IMR-90 (cell line): ENCODE measurements around the gene TIMM44. TPM values are rescaled to one million over a fixed set of nuclear protein-coding genes. Genes with fewer than 3 reads are reported as not detected.

Experiments
- polyA plus RNA-seq, 3 experiments: library from polyadenylated mRNA; depleted of rRNA; stranded (reverse); fragments of >200 nt; gene quantifications; 2 replicates each; pipeline ENCODE4 v1.2.3, GENCODE V29; 2012; ENCODE audit warnings: low replicate concordance in 1 of 3
- total RNA-seq: library from RNA; depleted of rRNA; stranded (reverse); fragments of >200 nt; gene quantifications from 2 replicates; pipeline ENCODE4 v1.2.3, GENCODE V29; 2012; rRNA removed

The TIMM44 gene
- total and polyA plus RNA-seq, 2 of the 4 experiments (the other 2 are of a cell fraction) = 37.6 to 52.3 TPM

Other genes starting within 250 kb of the TIMM44 start
- not detected in 2 replicates for gene FCER2, start 241.5 kb downstream of the TIMM44 start, total RNA-seq
- not detected in 2 replicates for gene FCER2, start 241.5 kb downstream of the TIMM44 start, polyA plus RNA-seq (2012; rRNA removed)
- not detected in 2 replicates for gene CLEC4G, start 211.6 kb downstream of the TIMM44 start, total RNA-seq
- not detected in 2 replicates for gene CLEC4G, start 211.6 kb downstream of the TIMM44 start, polyA plus RNA-seq (2012; rRNA removed)
- gene CD209, start 196.1 kb downstream of the TIMM44 start, total RNA-seq = not detected in 2 replicates
- gene CD209, start 196.1 kb downstream of the TIMM44 start, polyA plus RNA-seq (2012; rRNA removed) = not detected in 2 replicates
- gene CLEC4M, start 180.4 kb downstream of the TIMM44 start, total RNA-seq = not detected in 2 replicates
- not detected in 2 replicates for gene CLEC4M, start 180.4 kb downstream of the TIMM44 start, polyA plus RNA-seq (2012; rRNA removed)
- 12.7 and 15.0 TPM in 2 replicates for gene EVI5L, start 113.4 kb downstream of the TIMM44 start, total RNA-seq
- gene EVI5L, start 113.4 kb downstream of the TIMM44 start, polyA plus RNA-seq (2012; rRNA removed) = 14.6 and 15.0 TPM in 2 replicates
- gene PRR36, start 69.3 kb downstream of the TIMM44 start, total RNA-seq = not detected in 2 replicates
- gene PRR36, start 69.3 kb downstream of the TIMM44 start, polyA plus RNA-seq (2012; rRNA removed) = 0.02 and 0.06 TPM in 2 replicates
- 6.9 and 7.2 TPM in 2 replicates for gene LRRC8E, start 55.2 kb downstream of the TIMM44 start, total RNA-seq
- 6.4 and 6.9 TPM in 2 replicates for gene LRRC8E, start 55.2 kb downstream of the TIMM44 start, polyA plus RNA-seq (2012; rRNA removed)
- 3.9 and 4.1 TPM in 2 replicates for gene MAP2K7, start 39.8 kb downstream of the TIMM44 start, total RNA-seq
- 15.6 TPM in 2 replicates for gene MAP2K7, start 39.8 kb downstream of the TIMM44 start, polyA plus RNA-seq (2012; rRNA removed)
- not detected in 2 replicates for gene TGFBR3L, start 28.8 kb downstream of the TIMM44 start, total RNA-seq
- gene TGFBR3L, start 28.8 kb downstream of the TIMM44 start, polyA plus RNA-seq (2012; rRNA removed) = 0.94 and 2.2 TPM in 2 replicates
- 12.5 TPM in 2 replicates for gene SNAPC2, start 23.3 kb downstream of the TIMM44 start, total RNA-seq
- gene SNAPC2, start 23.3 kb downstream of the TIMM44 start, polyA plus RNA-seq (2012; rRNA removed) = 29.2 and 34.9 TPM in 2 replicates
- gene CTXN1, start 17.5 kb downstream of the TIMM44 start, total RNA-seq = 0.36 and 0.56 TPM in 2 replicates
- 7.4 and 12.8 TPM in 2 replicates for gene CTXN1, start 17.5 kb downstream of the TIMM44 start, polyA plus RNA-seq (2012; rRNA removed)
- gene ELAVL1, start 62.0 kb upstream of the TIMM44 start, total RNA-seq = 56.9 and 59.0 TPM in 2 replicates
- gene ELAVL1, start 62.0 kb upstream of the TIMM44 start, polyA plus RNA-seq (2012; rRNA removed) = 51.3 and 55.6 TPM in 2 replicates
- not detected in 2 replicates for gene CCL25, start 109.1 kb upstream of the TIMM44 start, total RNA-seq
- not detected in 2 replicates for gene CCL25, start 109.1 kb upstream of the TIMM44 start, polyA plus RNA-seq (2012; rRNA removed)
- gene FBN3, start 205.9 kb upstream of the TIMM44 start, total RNA-seq = not detected in 2 replicates
- gene FBN3, start 205.9 kb upstream of the TIMM44 start, polyA plus RNA-seq (2012; rRNA removed) = not detected in 2 replicates